ENCODE results near the gene FAM120C. TPM values are rescaled to one million over a fixed set of nuclear protein-coding genes. Genes with fewer than 3 reads are reported as not detected.

The FAM120C gene
- polyA plus RNA-seq, 10 donors, result 4.9 to 8.9 (median 6.4) TPM

DNA sequence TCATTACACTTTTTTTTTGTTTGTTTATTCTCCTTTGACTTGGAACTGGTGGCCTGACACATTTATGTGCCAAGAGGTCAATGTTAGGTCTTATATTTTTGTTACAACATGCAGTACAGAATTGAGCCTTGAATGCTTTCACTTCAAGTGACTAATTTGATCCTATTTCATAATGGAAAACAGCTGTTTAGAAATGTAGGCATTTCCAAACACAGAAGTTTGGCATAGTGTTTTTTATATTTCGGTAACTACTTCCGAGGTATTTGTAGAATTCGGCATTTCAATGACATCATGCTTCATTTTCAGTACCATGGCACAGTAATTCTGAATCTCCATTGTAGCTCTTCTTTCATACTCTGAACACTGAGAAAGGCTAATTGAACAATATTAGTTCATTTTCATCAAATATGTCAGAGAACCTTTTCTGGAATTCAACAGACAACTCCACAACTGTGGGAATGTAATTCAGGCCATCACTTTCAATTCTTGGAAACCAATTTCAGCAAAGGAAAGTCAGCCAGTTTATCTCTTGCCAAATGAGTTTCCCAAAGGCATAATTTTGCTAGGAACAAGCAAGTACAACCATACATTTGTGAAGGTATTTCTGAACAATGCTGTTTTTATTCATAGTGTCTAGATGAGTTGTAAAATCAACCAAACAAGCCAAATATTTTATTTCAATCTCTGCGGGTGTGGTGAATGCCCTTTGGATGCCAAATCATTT is 11.4 kb downstream of the FAM120C start:
- peak in 2 of 3 donors; percentile 12 to 45 for DNase-seq

DNA sequence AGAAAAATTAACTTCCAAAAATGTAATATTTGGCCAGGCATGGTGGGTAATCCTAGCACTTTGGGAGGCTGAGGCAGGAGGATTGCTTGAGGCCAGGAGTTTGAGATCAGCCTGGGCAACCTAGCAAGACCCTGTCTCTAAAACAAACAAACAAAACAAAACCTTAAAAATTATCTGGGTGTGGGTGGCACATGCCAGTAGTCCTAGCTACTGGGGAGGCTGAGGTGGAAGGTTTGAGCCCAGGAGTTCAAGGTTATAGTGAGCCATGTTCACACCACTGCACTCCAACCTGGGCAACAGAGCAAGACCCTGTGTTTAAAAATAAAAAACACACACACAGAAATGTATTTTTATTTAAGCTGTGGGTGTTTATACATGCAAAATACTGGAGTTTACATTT is 12.0 kb downstream of the FAM120C start:
- DNase-seq, result no peak

GRCh38 chrX:54166915-54167314 is 16.1 kb downstream of the FAM120C start:
- peak in 1 of 3 donors; percentile 24 for DNase-seq

DNA sequence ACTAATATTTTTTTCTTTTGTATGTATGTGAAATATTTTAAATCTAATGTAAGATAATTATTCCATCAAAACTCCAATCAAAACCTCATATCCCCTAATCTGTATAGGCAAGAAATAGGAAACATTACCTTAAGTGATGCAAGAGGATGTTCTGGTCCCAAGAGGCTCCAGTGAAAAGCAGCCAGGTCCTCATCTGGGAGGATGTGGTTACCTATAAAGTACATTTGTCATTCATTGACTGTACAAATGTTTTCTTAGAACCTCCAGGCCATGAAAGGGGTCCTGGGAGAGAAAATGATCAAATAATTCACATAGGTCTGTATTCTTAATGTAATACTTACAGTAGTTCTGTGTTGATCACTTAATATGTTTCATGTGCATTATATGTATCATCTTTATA is 25.5 kb downstream of the FAM120C start:
- DNase-seq, result no peak

DNA sequence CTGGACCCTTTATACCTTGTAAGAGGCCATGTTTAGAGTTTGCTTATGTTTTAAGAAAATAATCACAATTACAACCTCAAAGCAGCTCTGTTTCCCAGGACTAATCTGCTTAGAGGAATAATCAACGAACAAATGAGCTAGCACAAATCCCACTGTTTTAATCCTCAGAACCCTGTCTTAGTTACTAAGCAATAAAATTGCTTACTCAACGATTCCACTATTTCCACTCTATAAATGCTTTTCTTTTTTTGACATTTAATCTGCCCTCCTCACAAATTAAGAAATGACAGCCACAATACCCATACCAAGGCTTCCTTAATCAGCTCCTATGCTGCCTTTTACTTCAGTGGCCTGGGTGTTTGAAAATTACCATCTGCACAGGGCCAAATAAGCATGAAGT is 48.8 kb downstream of the FAM120C start:
- DNase-seq, result no peak

DNA sequence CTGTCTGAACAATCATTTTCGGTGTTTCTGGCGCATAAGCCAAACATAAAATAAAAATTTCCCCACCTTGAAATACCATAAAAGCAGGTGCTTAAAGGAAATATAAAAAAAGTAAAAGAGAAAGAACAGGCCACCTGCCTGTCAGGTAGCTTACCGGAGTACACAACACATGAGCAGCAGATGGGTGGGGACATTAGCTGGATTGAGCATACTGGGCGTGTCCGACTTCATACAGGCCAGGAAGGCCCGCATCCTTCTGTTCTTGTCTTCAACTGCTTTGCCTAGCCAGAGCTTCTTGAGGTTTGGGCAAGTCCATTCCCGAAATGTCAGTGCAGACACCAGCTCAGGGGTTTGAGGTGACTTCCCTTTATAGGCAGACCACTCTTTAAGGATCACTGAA is 66.7 kb downstream of the FAM120C start:
- DNase-seq, result no peak

GRCh38 chrX:54093571-54093970 is 89.5 kb downstream of the FAM120C start:
- DNase-seq, result peak in 1 of 3 donors; percentile 7

DNA sequence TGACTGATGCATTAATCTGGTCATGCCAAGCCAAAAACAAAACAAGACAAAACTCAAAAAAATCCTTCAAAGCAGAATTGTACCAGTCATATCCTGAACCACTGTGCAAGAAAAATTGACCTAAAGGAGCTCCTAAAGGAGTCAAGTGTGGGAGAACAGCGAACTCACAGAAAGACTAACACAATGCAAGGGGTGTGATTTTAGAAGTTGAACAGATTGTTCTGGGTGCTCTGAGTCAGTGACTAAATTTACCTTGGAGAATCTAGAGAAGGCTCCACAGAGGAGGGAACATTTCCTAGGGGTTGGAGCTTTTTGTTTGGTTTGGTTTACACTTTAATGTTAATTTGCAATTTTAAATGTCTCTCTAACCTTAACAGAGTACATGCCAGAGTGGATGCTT is 89.9 kb downstream of the FAM120C start:
- no peak for DNase-seq

GRCh38 chrX:54090880-54091279 is 92.2 kb downstream of the FAM120C start:
- no peak for DNase-seq

DNA sequence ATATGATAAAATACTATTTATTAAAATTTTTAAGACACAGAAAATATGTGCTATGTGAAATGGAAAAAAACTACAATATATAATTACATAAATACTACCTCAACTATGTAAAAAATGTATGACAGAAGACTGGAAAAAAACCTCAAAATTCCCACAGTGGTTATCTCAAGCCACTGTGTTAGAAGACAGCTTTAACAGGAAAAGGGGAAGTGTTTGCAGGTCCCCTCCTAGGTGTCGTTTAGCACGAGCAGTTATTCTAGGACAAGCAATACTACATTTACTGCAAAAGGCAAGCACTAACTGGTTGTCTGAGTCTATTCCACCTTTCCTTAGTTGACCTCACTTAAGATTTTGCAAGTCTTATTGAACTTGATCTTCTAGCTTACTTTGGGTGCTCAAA is 93.9 kb downstream of the FAM120C start:
- DNase-seq, result no peak

DNA sequence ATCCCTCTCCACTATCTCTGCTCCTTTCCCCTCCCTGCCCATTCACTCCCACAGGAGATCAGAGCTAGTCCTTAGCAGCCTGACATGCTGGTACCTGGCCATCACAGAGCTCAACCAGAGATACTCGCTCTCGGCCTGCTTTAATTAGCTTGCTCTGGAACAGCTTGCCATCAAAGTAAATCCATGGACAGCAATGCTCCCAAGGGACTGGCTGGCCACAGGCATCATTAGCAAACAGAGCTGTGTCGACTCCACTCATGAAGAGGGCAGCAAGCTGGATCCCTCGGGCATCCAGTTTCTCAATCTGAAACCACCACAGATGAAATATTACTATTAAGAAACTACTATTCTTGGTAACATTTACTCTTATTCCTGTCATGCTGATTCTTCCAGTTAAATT is 95.4 kb downstream of the FAM120C start:
- no peak for DNase-seq

DNA sequence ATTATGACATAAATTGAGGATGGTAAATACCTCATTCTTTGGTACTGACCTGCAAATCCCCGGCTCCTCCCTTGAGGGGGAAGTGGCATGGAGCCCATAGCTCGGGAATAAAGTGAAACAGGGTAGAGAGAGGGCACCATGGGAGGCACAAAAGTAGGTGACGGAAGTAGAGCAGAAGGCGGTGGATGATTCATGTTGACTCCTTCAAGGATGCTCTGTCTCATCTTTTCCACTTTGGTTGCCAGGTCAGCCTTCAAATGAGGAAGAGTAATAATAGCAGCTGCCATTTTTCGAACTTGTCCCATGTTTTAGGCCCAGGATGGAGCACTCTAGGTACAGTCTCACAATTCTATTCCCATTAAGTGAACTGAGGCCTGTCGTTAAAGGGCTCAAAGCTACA is 97.4 kb downstream of the FAM120C start:
- no peak for DNase-seq

DNA sequence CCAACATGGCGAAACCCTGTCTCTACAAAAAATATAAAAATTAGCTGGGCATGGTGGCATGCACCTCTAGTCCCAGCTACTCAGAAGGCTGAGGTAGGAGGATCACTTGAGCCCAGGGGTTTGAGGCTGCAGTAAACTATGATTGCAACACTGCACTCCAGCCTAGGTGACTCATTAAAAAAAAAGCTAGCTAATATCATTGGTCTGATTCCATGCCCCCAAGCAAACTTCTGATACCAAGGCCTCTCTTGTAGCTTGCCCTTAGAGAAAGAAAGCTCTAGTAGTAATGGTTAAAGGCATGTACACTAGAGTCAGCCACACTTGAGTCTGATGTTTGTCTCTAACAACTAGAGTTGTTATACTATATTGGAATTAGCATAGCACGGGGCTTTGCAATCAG is 106.2 kb downstream of the FAM120C start:
- DNase-seq, result peak in 1 of 3 donors; percentile 1

GRCh38 chrX:54074826-54075225 is 108.2 kb downstream of the FAM120C start:
- DNase-seq, result no peak

- DNase-seq, result no peak
Measured at GRCh38 chrX:54067766-54068165, 115.3 kb downstream of the FAM120C start.

GRCh38 chrX:54066841-54067240 is 116.2 kb downstream of the FAM120C start:
- DNase-seq, result no peak

GRCh38 chrX:54064564-54064963 is 118.5 kb downstream of the FAM120C start:
- no peak for DNase-seq

- no peak for DNase-seq
Measured at GRCh38 chrX:54063361-54063760, 119.7 kb downstream of the FAM120C start.

GRCh38 chrX:54049801-54050200 is 133.3 kb downstream of the FAM120C start:
- DNase-seq, result no peak

DNA sequence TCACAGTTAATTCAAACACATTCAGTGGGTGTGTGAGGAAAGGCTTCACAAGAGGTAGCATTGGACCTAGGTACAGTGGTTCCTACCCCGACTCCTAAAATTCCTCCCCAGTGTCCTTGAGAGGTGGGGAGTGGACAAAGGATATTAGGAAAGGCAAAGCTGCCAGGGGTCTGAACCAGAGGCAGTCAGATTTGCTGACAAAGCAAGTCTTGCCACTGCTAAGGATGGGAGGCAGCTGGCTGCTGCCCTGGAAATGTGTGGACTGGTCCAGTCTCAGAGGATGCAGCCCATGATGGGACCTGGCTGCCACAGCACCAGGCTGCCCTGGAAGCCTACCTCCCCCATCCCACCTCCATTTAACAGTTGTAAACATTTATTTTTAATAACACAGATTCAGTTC is 134.6 kb downstream of the FAM120C start:
- DNase-seq, result no peak

DNA sequence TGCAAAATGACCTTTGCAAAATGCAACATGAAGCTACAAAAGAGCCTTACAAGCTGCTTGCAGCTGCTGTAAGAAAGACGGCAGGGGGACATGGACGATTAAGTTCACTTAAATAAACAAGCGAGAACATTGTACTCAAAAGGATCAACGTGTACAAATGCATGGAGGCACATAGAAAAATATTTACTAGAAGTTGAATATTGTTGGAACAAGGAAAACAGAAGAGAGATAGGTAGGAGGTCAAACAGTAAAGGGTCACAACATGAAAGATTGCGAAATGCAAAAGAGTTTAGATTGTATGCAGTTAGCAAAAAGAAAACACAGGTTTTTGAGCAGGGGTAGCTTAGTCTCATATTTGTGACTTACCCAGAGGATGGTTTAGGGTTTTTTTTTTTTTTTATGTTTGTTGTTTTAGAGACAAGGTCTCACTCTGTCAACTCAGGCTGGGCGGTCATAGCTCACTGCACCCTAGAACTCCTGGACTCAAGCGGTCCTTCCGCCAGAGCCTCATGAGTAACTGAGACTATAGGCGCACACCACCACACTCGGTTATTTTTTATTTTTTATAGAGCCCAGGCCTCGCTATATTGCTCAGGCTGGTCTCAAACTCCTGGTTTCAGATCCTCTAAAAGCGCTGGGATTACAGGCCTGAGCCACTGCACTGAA is 137.4 kb downstream of the FAM120C start:
- DNase-seq, result no peak

DNA sequence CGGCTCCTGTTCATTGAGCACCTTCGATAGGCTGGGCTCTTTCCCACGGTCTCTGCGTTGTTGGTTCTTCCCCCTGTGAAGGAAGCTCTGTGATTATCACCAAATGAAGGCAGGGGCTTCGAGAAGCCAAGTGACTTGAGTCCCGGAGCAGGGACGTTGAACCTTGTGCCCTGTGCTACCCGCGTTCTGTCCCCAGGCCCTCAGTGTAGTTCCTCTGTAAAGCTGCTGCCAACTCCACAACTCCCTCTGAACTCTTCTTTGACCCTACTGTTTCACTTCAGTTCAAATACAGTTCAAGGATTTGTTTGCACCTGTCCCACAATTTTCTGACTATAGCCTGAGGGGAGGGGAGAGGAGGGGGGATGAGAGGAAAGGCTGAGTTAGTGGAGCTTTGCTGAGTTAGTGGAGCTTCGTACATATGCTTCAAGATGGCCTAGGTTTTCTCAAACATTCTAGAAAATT is 138.1 kb downstream of the FAM120C start:
- peak in 1 of 3 donors; percentile 22 for DNase-seq

- DNase-seq, result peak; percentile 93 to 97 (median 94)
Measured at GRCh38 chrX:54044126-54044876, 138.8 kb downstream of the FAM120C start, which contains the start of gene PHF8. Gene PHF8 (minus strand): TSS chrX:54044473. CDS start chrX:54042728, 1,745 bp downstream.

Measured in muscle of back (tissue), 11 donors.